Measurements from ENCODE around the gene XRCC2. TPM values are rescaled to one million over a fixed set of nuclear protein-coding genes. Genes with fewer than 3 reads are reported as not detected.
"Not testable (repeated sequence)": the region's sequence is repeated elsewhere in the genome, so short reads cannot be mapped to it uniquely, and the experiment has no call there.

Gene XRCC2
- total RNA-seq = 0.42 TPM

DNA sequence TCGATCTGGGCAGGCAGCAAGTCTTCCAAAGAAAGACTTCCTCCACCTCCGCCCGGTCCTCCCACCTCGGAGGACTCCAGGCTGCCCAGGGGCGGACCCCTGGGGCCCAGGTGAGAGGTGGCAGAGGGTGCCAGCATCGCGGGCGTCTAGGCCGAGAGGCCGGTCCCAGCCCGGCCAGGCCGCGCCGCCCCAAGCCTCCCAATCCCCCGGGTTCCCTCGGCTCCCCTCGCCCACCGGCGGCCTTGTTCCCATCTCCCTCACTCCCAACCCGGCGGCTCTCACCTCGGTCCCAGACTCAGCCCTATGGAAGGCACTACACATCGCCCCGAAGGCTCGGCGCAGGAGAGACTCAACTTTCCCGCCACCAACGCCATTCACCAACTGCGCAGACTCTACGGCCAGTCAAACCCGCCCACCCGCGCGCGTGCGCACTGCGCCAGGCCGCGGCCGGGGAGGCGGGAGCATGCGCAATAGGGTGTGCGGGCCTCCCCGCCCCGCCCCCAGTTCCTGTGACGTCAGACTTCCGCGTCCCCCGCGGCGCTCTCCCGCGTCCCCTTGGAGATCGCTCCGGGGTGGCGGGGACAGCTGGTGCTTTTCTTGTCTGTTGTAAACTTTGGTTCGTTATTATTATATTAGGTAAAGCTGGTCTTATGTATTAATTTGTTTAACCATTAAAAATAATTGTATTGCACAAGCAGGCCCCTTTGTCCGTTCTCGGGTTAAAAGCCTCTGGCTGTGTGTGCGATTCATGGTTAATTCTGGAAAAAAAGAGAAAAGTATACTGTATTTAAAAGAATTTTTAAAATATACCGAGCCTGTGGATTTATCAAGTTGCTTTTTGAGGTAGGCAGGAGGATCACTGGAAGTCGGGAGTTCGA is at the start of gene XRCC2:
TSS of gene XRCC2 (minus strand) at position 383 of the 878 bp plus-strand sequence. CDS start at position 321, 62 bp downstream.
- H3K4me1 ChIP-seq (ENCODE audit: insufficient read depth, low read length) = peaks cover 15% of the 10 kb centered on the region
- H3K27me3 ChIP-seq (ENCODE audit: insufficient read depth, low read length) = no peaks in the 10 kb centered on the region
- peak within 1 kb of the TSS; percentile 59 for H3K4me3 ChIP-seq (ENCODE audit: low read length)

DNA sequence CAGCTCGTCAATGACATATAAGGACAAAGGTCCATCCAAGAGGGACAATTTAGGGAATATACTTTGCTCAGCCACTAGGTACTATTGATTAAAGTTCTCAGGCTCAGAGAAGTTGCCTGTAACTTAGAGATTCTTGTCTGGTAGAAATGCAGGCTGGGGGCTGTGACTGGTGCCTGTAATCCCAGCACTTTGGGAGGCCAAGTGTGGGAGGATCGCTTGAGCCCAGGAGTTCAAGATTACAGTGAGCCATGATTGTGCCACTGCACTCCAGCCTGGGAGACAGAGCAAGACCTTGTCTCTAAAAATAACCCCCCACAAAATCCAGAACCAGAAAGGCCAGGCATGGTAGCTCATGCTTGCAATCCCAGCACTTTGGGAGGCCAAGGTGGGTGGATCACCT is 47.4 kb upstream of the XRCC2 start:
- Histone ChIP-seq H3K27me3 (ENCODE audit: insufficient read depth, low read length) (no peaks in the 10 kb centered on the region), H3K4me3 (ENCODE audit: low read length) (no peak overlapping the region), H3K9me3 (ENCODE audit: low read depth, low read length) (no peaks in the 10 kb centered on the region), H3K4me1 (ENCODE audit: insufficient read depth, low read length) (no peaks in the 10 kb centered on the region)

More for the DNA sequence above, at the start of gene XRCC2:
- no peaks in the 10 kb centered on the region for H3K9me3 ChIP-seq (ENCODE audit: low read depth, low read length)

DNA sequence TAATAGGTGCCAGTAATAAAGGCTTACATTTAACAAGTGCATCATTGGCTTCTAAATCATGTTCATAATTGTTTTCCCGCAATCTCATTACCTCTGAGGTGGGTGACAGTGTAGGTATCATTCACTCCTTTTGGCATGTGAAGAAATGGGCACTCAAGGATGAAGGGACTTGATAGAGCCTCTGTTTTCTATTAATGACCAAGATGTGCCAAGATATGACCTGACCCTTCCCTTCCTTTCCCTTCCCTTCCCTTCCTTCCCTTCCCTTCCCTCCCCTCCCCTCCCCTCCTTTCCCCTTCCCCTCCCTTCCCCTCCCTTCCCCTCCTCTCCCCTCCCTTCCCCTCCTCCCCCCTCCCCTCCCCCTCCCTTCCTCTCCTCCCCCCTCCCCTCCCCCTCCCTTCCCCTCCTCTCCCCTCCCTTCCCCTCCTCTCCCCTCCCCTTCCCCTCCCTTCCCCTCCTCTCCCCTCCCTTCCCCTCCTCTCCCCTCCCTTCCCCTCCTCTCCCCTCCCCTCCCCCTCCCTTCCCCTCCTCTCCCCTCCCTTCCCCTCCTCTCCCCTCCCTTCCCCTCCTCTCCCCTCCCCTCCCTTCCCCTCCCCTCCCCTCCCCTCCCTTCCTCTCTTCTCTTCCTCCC is 36.6 kb upstream of the XRCC2 start:
- not testable (repeated sequence) for H3K4me3 ChIP-seq (ENCODE audit: low read length); H3K27me3 ChIP-seq (ENCODE audit: insufficient read depth, low read length); H3K4me1 ChIP-seq (ENCODE audit: insufficient read depth, low read length); H3K9me3 ChIP-seq (ENCODE audit: low read depth, low read length)

DNA sequence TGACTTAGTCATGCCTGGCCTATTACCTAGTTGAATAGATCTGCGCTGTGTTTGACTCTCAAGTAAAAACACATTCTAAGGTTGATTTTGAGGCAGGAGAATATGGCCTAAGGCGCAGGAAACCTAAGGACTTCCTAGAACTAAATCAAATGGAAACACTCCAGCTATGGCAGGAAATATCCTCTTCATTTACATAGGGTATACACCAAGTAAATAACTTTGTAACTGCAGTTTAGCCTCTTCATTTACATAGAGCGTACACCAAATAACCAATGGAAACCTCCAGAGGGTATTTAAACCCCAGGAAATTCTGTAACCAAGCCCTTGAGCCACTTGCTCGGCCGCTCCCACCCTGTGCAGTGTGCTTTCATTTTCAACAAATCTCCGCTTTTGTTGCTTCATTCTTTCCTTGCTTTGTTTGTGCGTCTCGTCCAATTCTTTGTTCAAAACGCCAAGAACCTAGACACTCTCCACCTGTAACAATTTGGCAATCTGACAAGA is 35.6 kb upstream of the XRCC2 start:
- Histone ChIP-seq H3K4me3 (ENCODE audit: low read length) (no peak overlapping the region), H3K27me3 (ENCODE audit: insufficient read depth, low read length) (no peaks in the 10 kb centered on the region), H3K4me1 (ENCODE audit: insufficient read depth, low read length) (no peaks in the 10 kb centered on the region), H3K9me3 (ENCODE audit: low read depth, low read length) (no peaks in the 10 kb centered on the region)

DNA sequence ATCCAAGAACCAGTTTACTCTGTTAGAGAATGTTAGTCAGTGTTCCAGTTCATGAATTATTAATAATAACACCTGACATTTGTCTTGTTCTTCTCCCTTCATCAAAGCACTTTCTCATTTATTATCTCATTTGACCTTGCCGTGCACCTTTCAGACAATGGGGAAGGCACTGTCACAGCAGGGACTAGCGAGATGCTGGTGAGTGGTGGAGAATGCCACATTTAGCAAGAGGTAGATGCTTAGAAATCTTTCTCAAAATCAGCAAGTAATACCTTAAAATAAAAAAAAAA is 34.2 kb upstream of the XRCC2 start:
- Histone ChIP-seq H3K4me1 (ENCODE audit: insufficient read depth, low read length) (no peaks in the 10 kb centered on the region), H3K9me3 (ENCODE audit: low read depth, low read length) (peaks cover 4% of the 10 kb centered on the region), H3K27me3 (ENCODE audit: insufficient read depth, low read length) (no peaks in the 10 kb centered on the region), H3K4me3 (ENCODE audit: low read length) (no peak overlapping the region)

DNA sequence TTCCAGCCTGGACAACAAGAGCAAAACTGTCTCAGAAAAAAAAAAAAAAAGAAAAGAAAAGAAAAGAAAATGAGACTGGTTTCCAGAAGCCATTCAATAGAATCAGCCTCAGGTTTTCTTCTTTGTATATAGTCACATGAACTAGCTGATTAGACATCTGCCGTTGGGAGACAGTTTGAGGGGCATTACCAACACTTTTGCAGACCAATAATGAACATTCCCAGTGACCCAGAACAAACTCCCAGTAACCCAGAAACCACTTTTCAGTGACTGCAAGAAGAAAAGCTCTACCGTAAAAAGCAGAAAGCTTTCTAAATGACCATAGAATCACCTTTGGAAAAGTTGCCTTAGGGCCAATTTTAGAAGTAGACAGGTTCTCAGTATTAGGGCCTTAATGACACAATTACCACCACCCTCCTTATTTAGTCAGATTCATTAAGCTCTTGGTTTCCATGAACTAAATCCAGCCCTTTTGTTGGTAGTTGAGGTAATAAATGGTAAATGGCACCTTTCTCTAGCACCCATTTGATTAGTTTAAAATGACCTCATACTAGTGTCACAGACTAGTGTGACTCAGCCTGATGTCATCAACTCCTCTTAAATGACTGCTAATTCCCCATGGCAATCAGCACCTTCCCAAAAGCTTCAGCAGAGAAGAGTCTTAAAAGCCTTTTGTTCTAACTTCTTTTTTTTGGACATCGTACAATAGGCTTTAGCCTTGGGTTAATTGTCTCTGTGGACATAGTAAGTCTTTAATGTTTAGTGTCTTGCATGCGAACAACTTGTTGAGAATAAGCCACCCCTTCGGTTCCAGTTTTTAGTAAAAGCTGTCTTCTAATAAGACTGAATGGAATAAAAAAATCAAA is 33.6 kb upstream of the XRCC2 start:
- H3K4me1 ChIP-seq (ENCODE audit: insufficient read depth, low read length) = no peaks in the 10 kb centered on the region
- peaks cover 10% of the 10 kb centered on the region for H3K9me3 ChIP-seq (ENCODE audit: low read depth, low read length)
- H3K27me3 ChIP-seq (ENCODE audit: insufficient read depth, low read length) = no peaks in the 10 kb centered on the region
- no peak overlapping the region for H3K4me3 ChIP-seq (ENCODE audit: low read length)

DNA sequence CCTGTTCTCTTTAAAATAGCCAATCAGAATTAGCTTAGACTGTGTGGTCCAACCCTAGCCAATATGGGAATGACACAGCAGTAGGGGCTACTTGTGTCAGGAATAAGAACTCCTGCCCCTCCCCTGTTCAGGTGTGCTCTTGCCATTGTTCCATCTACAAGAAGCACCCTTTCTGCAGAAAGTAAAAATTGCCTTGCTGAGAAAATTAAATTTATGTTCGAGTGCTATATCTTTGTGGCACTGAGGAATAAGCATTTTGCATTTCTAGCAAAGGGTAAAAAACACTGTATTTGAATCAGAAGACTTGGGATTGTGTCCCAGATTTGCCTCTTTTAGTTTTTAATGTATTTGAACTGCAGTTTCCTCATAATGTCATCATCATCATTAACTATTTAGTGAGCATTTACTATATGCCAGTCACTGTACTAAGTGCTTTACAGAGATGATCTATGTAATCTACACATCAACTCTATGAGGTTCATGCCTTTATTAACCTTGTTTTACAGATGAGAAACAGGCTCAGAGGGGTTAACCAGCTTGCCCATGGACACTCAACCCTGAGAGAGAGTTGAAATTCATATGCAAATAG is 28.9 kb upstream of the XRCC2 start:
- peaks cover 13% of the 10 kb centered on the region for H3K9me3 ChIP-seq (ENCODE audit: low read depth, low read length)
- no peak overlapping the region for H3K4me3 ChIP-seq (ENCODE audit: low read length)
- H3K27me3 ChIP-seq (ENCODE audit: insufficient read depth, low read length) = no peaks in the 10 kb centered on the region
- no peaks in the 10 kb centered on the region for H3K4me1 ChIP-seq (ENCODE audit: insufficient read depth, low read length)

DNA sequence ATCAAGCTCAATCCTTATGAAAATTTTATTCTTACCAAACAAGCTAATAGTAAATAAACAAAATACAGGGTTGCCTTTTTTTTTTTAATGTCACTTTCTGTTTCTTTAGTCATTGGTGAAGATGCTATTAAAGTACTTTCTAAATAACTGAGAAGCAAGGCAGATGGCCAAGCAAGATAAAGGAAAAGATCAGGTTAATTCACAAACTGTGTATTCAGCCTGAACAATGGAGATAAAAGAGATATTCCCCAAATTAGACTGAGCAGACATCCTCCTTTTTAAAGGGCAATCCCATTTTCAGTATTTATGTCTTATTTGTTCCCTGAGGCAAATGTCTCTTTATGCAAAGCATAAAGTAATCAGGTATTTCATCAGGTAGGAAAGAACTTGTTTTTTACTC is 23.1 kb upstream of the XRCC2 start:
- H3K27me3 ChIP-seq (ENCODE audit: insufficient read depth, low read length) = no peaks in the 10 kb centered on the region
- H3K4me1 ChIP-seq (ENCODE audit: insufficient read depth, low read length) = no peaks in the 10 kb centered on the region
- H3K9me3 ChIP-seq (ENCODE audit: low read depth, low read length) = no peaks in the 10 kb centered on the region
- no peak overlapping the region for H3K4me3 ChIP-seq (ENCODE audit: low read length)

DNA sequence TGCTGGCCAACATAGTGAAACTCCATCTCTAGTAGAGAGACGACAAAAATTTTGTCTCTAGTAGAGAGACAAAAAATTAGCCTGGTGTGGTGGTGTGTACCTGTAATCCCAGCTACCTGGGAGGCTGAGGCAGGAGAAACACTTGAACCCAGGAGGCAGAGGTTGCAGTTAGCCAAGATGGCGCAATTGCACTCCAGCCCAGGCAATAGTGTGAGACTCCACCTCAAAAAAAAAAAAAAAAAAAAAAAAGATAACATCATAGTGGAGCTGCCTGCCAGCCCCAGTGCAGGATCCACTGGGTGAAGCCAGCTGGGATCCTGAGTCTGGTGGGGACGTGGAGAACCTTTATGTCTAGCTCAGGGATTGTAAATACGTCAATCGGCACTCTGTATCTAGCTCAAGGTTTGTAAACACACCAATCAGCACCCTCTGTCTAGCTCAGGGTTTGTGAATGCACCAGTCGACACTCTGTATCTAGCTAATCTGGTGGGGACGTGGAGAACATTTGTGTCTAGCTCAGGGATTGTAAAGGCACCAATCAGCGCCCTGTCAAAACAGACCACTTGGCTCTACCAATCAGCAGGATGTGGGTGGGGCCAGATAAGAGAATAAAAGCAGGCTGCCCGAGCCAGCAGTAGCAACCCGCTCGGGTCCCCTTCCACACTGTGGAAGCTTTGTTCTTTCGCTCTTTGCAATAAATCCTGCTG is 21.5 kb upstream of the XRCC2 start:
- H3K9me3 ChIP-seq (ENCODE audit: low read depth, low read length); H3K4me1 ChIP-seq (ENCODE audit: insufficient read depth, low read length); H3K27me3 ChIP-seq (ENCODE audit: insufficient read depth, low read length); H3K4me3 ChIP-seq (ENCODE audit: low read length): not testable (repeated sequence)

DNA sequence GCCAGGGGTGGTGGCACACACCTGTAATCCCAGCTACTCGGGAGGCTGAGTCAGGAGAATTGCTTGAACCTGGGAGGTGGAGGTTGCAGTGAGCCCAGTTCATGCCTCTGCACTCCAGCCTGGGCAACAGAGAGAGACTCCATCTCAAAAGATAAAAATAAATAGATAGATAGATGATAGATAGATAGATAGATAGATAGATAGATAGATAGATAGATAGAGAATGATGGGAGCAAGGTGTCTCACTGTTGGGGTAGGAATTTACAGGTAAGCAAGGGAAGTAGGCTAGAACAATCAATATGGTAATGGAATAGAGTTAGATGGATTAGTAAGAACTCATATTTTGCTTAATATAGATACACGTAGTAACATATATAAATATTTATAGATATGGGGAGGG is 16.3 kb upstream of the XRCC2 start:
- not testable (repeated sequence) for H3K4me3 ChIP-seq (ENCODE audit: low read length); H3K9me3 ChIP-seq (ENCODE audit: low read depth, low read length)

DNA sequence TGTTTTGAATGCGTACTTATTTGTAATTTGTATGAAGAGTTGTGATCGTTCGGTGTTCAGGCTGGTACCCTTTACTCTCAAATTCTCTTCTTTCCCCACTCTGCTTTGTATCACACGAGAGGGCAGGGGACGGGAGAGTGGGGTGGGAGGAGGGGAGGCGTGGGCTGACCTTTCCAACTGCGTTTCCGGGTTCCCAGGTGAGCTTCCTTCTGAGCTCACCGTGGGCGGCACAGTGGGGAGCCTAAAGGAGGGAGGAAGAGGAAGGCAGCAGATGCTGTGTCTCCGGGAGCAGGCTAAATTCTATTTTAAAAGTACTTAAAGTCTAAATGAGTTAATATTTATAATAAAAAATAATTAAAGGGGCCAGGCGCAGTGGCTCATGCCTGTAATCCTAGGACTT is 7.4 kb upstream of the XRCC2 start:
- Histone ChIP-seq H3K27me3 (ENCODE audit: insufficient read depth, low read length) (no peaks in the 10 kb centered on the region), H3K9me3 (ENCODE audit: low read depth, low read length) (no peaks in the 10 kb centered on the region), H3K4me1 (ENCODE audit: insufficient read depth, low read length) (no peaks in the 10 kb centered on the region), H3K4me3 (ENCODE audit: low read length) (no peak overlapping the region)

More for the DNA sequence above, 16.3 kb upstream of the XRCC2 start:
- H3K27me3 ChIP-seq (ENCODE audit: insufficient read depth, low read length); H3K4me1 ChIP-seq (ENCODE audit: insufficient read depth, low read length): not testable (repeated sequence)

DNA sequence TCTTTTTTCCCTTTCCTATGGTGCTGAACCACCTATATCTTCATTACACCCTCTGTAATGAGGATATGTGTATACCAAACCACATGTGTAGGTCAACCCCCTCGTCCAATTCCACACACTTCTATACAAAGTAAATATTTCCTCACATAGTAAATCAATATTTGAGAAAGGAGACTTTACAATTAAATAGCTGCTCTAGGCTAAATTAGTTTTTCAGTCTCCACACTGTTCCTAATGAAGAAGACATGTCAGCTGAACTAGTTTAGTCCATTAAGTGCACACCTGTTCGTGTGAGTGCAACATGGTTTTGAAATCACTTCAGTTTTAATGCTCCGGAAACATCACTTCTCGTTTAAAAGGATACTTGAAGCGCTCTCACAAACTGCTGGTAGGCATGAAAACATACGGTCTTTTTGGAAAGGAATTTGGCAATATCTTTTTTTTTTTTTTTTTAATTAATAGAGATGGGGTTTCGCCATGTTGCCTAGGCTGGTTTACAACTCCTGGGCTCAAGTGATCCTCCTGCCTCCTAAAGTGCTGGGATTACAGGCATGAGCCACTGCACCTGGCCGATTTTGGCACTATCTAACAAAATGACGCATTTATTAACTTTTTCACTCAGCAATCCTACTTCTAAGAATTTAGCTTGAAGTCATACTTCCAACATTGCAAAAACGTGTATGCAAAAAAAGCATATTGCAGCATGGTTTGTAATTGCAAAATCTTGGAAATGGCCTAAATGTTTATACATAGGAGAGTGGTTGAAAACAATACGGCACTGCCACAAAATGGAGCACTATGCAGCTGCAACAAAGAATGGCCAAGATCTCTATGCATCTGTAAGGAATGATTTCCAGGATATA is 2.1 kb upstream of the XRCC2 start:
- Histone ChIP-seq H3K27me3 (ENCODE audit: insufficient read depth, low read length) (no peaks in the 10 kb centered on the region), H3K9me3 (ENCODE audit: low read depth, low read length) (no peaks in the 10 kb centered on the region), H3K4me3 (ENCODE audit: low read length) (no peak overlapping the region), H3K4me1 (ENCODE audit: insufficient read depth, low read length) (peaks cover 15% of the 10 kb centered on the region)

DNA sequence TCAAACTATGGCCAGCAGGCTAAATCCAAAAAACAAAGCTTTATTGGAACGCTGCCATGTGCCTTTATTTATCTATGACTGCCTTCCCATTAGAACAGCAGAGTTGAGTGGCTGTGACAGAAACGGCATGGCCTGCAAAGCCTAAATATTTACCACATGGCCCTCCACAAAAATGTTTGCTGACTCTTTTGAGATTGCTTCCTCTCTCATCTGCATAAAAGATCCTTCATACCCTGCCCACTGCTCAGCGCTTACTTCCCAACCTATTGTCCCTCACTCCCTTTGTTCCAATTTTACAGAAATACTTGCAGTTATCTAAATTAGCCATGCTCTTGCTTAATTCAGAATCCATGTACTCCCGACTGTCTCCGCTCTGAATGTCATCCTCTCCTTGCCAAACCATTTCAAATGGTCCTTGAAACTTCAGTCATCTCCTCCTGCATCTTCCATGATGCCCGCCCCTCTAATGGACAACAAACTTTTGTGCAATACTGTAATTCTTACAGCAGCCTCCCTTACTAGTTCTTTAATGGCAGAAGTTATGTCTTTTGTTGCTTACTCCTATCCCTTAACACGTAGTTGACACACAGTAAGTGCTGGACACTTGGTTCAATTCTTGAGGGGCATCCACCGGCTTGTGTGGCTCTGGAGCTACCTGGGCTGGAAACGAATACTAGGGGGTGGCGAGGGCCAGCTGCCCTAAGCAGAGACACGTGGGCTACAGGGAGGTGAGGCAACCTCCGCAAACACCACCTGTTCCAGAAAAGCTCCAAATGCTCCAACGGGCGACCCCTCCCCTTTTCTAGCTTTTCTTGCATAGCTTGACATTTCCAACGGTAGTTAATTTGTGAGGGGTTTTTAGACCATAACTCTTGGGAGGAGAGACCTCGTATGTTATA is 832 bp downstream of the XRCC2 start:
- H3K4me1 ChIP-seq (ENCODE audit: insufficient read depth, low read length) = peaks cover 15% of the 10 kb centered on the region
- no peaks in the 10 kb centered on the region for H3K9me3 ChIP-seq (ENCODE audit: low read depth, low read length)
- H3K4me3 ChIP-seq (ENCODE audit: low read length) = peak overlapping the region; percentile 59
- H3K27me3 ChIP-seq (ENCODE audit: insufficient read depth, low read length) = no peaks in the 10 kb centered on the region
